Bone marrow (tissue), 2 donors: ENCODE results near the gene TIMM29.
A peak's percentile ranks its signal among the peaks of the same experiment; 100 is the strongest.

Source experiments
- DNase-seq, 2 donors: peaks; one replicate each; lab custom pipeline; 2025; lab: John Stamatoyannopoulos, UW

Gene TIMM29

DNA sequence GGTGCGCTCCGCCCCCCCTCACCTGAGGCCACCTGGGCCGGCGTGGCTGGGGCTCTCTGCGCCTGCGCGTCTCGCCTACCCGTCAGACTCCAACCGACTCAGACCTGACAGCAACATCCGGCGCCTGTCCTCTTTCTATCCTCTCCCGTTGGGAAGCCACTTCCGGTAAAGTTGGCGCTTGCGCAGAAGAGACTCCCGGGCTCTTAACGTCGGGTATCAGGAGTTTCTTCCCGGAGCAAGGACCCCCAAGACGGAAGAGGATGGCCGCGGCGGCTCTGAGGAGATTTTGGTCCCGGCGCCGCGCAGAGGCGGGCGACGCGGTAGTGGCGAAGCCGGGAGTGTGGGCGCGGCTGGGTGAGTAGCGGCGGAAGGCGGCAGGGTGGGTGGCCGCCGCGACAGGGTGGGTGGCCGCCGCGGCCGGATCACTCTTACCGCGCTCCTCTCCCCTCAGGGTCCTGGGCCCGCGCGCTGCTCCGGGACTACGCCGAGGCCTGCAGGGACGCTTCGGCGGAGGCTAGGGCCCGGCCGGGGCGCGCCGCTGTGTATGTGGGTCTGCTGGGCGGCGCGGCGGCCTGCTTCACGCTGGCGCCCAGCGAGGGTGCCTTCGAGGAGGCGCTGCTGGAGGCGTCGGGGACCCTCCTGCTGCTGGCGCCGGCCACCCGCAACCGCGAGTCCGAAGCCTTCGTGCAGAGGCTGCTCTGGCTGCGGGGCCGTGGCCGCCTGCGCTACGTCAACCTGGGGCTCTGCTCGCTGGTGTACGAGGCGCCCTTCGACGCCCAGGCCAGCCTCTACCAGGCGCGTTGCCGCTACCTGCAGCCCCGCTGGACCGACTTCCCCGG lies at the start of gene TIMM29, which contains the start of gene YIPF2:
Gene TIMM29 (plus strand): TSS at position 249 of the 839 bp plus-strand sequence. CDS start 12 bp downstream, at position 261.
Gene YIPF2 (minus strand): TSS at position 77 of the 839 bp plus-strand sequence. CDS start 229 bp downstream, outside the sequence.
- DNase-seq = peak; percentile 69 to 91

DNA sequence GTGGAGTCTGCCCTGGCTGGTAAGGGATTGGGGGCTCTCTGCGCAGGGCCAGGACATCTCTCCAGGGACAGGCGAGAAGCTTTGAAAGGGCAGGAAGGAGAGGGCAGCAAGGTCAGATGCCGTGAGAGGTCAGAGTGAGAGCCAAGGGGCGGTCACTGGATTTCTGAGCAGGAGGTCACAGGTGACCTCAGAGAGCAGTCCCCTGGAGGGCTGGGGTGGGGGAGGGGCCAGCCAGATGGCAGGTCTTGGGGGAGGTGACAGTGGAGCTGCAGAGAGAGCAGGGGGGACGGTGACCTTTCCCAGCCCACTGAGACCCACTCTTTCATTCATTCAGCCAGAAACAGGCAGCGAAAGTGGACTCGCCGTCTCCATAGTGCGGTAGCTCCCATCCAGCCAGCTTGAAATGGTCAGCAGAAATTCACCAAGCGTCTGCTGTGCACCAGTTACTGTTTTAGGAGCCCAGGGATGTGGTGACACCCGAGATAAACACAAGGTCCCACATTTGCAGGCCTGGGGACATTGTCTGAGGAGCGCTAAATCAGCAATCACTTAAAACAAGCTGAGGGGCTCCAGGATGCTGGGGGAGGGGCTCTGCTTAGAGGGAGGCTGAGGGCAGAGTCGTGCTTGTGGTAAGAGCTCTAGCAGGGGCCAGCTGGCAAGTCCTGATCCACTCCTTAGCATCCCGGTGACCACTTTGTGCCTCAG lies 47.1 kb upstream of the TIMM29 start:
- DNase-seq = no peak

DNA sequence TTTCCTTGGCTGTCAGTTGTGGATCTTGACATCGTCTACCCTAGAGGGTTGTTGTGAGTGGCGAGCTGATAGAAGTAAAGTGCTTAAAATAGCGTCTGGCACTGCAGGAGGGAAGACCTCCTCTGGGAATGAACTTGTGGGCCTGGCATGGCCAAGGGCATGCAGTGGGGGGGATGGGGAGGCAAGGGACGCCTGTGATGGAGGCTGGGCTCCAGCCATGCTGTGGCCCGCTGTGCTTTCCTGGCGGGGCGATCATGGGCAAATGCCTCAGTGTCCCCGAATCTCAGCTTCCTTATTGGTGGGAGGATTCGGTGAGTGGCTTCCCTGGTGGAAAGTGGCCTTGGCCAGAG lies 46.5 kb upstream of the TIMM29 start:
- DNase-seq = no peak

DNA sequence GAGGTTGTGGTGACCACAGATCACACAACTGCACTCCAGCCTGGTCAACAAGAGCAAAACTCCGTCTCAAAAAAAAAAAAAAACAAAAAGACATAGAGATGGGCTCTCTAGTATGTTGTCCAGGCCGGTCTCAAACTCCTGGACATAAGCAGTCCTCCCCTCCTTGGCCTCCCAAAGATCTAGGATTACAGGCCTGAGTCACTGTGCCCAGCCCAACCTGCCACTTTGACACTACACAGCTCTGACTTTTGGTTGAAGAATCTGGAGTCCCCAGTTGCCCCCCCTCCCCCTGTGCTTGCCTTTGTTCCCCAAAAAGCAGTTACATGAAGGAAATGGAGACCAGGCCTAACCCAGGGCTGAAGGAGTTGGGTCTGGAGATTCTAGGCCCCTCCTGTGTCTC lies 44.3 kb upstream of the TIMM29 start:
- DNase-seq = no peak

DNA sequence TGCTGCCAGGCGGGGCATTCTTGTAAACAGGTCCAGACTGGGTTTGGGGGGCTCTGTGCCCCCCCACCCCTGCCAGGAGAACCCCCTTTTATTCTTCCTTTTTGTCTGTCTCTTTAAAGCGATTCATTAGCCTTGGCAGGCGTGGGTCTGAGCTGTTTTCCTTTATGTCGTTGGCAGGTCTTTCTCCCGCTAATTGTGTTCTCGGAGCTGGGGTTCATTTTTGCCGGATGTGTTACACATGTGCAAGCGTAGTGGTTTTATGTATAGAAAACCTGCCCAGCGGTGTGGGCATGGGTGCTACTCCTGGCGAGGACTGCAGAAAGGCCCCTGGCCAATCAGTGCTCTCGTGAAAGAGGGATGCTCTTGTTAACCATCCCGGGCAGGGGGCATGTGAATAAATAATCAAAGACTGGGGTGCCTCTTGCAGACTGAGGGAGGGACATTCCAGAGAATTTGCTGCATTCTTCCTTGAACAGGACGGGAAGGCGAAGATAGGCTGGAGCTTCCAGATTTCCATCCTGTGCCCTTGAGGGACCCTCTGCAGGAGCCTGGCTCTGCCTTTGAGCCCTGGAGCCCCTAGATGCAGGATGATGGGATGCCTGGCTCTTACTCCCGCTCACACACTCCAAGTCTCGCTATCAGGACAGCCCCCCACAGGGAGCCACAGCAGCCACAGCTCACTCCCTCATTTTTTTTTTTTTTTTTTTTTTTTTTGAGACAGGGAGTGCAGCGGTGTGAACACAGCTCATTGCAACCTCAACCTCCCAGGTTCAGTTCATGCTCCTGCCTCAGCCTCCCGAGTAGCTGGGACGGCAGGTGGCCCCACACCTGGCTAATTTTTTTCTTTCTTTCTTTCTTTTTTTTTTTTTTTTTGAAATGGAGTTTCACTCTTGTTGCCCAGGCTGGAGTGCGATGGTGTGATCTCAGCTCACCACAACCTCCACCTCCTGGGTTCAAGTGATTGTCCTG lies 43.1 kb upstream of the TIMM29 start:
- DNase-seq = no peak

DNA sequence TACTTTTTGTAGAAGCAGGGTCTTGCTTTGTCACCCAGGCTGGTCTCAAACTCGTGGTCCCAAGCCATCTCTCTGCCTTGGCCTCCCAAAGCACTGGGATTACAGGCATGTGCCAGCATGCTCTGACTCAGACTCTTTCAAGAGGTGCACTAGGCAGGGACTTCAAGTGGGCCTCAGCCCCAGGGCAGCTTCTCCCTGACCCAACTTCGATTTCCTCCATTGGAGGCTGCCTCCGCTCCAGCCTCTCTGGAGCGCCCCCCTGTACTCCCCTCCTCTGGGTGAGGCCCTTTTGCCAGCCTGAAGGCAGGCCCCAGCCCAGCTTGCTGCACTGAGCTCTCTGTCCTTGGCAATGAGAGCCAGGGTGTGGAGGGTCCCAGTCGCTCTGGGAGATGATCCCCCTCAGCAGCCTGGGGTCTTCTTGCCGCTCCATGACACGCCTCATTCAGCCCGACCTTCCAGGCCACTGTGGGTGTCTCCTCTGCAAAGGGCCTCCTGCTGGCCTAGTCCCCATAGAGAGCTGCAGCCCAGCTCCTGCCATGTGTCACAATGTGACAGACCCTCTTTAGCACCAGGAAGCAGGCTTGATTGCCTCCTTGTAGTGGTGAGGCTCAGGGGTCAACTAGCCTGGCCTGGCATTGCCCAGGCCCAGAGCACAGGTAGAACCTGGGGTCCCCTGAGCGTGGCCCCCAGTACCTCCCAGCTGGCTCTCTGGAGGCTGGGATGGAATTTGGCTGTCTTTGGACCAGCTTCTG lies 40.8 kb upstream of the TIMM29 start:
- DNase-seq = no peak

DNA sequence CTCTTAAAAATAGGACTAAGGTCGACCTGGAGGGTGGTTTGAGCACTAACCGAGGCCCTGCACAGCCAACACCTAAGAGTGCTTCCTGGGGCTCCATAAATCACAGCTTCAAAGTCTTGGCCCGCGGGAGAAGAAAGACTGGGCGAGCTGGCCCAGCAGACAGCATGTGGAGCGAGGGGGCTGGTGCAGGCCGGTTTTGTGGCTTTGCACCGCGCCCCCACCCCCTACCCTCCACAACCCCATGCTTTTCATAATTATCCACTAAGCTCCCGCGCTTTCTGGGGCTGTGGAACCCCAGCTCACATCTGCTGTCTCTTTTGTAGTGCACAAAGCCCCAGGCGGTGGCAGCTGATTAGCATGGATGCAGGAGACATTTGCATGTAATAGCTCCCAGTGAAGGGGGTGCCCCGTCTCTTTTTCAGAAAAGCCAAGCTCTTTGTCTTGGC lies 40.2 kb upstream of the TIMM29 start:
- no peak for DNase-seq

DNA sequence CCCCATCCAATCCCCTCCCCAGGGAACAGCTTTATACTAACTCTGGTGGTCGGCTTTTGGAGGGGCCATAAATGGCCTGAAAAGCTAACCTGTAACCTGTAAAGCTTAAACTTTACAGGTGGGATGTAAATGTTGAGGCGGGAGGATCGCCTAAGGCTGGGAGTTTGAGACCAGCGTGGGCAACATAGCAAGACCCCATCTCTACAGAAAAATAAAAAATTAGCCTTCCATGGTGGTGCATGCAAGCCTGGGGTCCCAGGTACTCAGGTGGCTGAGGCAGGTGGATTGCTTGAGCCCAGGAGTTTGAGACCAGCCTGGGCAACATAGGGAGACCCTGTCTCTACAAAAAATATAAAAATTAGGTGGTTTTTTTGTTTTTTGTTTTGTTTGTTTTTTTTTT lies 38.7 kb upstream of the TIMM29 start:
- DNase-seq = no peak

DNA sequence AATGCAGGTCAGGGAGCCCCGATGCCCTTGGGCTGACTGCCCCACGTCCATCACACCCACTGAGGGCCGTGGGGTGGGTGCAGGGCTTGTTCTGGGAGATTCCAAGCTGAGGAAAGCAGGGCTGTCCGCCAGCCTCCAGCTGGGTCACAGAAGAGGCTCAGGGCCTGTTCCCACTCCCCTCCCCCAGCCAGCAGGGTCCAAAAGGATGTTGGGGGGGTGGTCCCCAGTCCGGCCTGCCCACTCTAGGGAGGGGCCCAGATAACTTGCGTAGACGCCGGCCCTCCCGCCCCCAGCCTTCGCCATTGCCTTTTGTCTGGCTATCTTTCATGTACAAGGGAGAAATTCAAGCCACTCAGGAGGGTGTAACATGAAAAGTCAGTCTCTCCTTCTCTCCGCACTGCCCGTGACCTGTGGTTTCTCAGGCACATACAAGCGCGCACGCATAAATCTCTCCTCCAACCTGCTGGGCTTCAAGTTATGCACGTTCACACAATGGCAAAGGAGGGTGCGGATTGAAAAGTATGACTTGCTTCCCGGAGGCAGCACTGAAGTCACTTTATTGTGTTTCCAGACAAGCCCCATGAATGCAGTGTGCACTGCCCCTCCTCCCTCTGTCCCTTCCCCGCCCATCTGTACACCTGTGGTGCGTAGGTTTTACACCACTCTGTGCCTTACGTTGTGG lies 37.1 kb upstream of the TIMM29 start:
- no peak for DNase-seq

DNA sequence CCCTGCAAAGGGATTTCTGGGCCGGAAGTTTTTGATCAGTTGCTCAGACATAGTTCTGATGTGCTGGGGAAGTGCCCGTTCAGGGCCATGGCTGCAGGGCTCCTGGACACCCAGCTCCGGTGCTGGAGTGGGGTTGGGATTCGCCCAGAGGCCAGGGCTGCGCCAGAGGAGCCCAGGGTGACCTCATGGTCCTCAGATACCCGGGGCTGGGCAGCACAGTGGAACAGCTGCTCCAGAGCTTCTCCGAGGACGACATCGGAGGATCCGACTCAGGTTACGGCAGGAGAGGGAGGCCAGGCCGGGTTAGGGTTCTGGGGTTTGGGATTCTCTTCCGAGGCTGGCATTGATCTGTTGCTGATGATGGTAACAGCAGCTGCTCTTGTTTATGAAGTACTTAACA lies 36.4 kb upstream of the TIMM29 start:
- DNase-seq = no peak

DNA sequence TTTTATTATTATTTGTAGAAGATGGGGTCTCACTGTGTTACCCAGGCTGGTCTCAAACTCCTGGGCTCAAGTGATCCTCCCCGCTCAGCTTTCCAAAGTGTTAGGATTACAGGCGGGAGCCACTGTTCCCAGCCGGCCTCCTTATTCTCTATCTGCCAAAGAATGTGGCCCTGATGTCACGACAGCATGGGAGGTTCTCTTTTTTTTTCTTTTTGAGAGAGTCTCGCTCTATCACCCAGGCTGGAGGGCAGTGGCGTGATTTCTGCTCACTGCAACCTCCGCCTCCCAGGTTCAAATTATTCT lies 33.7 kb upstream of the TIMM29 start:
- DNase-seq = no peak

DNA sequence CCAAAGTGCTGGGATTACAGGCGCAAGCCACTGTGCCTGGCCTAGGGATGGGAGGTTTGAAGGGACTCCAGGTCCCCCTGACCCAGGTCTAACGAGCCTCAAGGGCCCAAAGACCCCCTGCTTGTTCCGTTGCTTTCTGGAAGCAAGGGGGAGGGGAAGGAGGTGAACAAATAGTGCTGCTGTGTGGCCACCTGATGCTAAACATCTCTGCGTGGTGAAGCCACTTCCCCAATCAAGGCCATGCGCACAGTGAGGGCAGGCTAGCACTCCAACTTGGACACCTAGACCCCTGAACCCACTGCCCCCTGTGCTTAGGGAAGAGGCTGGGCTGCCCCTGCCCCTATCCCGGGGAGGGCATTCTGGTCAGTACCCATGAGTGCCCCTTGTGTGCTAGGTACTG lies 33.2 kb upstream of the TIMM29 start:
- no peak for DNase-seq

DNA sequence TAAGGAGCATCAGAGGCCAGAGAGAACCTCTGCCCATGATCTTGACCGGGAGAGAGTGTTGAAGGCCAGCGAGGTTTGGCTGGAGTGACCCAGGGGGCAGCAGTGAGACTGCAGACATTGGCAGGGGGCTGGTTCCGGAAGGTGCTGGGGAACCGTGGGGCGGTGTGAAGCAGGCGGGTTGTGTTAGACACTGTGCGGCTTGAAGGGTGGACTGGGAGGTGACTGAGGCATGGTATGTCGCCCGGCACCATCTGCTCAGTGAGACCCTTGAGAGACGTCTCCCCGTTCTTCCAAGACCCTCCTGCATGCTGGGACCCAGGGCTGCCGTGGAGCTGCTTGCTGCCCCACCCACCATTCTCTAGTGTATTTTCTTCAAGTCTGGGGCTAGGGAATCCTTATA lies 32.7 kb upstream of the TIMM29 start:
- no peak for DNase-seq

DNA sequence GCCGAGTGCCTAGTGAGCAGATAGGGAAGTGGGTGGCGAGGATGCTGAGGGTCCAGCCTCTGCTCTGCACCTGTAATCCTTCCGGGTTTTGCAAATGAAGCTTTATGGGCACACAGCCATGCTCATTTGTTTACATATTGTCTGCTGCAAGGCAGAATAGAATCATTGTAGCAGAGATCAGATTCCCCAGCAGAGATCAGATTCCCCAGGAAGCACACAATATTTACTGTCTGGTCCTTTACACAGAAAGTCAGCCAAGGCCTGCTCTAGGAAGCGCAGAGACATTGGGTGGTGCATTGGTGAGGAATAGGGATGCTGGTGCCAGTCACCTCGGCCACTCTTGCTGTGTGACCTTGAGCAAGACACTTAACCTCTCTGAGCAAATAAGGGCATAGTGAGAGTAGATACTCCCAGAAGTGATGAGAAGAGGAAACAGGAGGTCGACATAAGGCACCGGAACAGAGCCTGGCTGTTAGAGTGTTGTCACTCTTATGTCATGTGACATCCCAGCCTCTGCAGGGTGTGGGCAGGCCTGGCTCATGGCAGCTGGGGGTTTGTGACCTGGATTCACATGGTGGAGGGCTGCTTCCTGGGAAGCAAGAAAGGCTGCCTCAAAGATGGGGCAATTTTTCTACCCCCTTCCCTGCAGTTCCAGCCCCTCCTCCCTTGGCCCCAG lies 31.6 kb upstream of the TIMM29 start:
- DNase-seq = no peak

DNA sequence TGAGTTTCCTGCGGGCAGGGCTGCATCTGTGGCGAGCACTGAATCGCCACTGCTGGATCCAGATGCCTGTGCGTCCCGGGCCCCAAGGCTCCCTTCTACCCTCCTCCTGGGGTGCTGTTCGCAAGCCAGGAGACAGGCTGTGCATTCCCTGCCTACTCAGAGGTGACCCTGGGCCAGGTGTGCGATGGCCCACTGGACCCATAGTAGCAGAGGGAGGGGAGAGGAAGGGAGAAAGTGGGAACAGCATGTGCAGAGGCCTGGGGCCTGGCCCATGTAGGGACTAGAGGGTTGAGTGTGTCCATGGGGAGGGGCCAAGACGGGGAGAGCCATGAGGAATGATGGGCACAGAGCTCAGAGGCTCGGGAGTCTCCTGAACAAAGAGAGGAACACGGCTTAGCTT lies 30.0 kb upstream of the TIMM29 start:
- DNase-seq = no peak

DNA sequence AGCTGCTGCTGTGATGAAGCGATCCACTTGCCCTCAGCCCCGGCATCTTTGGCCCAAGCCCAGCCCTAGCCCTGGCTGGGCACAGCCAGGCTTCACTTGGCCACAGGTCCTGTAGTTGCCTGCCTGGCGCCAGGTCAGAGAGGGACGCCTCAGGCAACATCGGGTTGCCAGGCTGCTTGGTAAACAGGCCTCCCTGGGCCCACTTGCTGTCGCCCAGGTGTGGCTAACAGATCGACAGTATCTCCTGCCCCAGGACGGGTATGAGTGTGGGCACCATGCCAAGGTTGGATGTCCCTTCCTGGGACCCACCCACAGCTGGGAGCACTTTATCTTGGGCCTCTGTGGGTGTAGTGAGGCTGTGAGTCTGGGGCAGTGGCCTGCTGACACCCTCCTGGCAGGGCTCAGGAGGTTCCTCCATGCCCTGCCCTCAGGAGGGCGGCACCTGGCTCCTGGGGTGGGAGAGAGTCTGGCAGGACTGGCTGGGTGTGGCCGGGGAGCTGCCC lies 29.4 kb upstream of the TIMM29 start:
- no peak for DNase-seq

DNA sequence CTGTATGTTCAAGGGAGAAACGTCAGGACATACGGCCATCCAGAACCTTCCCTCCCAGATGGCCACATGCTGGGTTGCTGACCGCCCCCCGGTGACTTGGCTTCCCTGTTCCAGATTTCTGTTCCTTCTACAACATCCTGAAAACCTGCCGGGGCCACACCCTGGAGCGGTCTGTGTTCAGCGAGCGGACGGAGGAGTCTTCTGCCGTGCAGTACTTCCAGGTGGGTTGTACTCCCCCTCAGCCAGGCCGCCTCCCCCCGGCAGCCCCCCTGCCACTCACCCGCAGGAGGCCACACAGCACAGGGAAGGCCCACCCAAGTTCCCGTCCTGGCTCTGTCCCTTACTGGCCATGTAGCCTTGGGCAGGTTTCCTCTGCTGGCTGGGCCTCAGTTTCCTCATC lies 20.7 kb upstream of the TIMM29 start:
- DNase-seq = no peak

DNA sequence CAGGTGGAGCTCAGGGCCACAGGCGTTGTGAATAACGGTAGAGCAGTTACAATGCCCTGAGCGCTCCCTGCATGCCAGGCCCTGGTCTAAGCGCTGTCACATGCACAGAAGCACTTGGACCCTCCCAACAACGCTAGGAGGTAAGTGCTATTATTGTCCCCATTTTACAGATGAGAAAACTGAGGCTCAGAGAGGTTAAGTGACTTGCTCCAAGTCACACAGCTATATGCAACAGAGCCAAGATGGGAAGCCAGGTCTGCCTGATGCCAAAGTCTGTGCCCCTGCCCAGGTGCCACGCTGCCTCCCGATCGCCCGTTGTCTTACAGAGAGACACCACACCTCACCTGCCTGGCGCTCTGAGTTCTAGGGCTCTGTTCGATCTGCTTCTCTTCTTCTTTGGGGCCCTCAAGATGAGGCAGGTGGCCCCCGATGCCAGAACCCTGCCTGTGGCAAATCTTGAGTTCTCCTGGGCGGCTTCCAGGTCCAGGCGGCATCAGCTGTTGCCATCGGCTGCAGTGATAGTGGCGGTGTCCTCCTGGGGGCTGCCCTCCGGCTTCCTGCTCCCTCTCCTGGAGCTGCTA lies 20.1 kb upstream of the TIMM29 start:
- DNase-seq = no peak

DNA sequence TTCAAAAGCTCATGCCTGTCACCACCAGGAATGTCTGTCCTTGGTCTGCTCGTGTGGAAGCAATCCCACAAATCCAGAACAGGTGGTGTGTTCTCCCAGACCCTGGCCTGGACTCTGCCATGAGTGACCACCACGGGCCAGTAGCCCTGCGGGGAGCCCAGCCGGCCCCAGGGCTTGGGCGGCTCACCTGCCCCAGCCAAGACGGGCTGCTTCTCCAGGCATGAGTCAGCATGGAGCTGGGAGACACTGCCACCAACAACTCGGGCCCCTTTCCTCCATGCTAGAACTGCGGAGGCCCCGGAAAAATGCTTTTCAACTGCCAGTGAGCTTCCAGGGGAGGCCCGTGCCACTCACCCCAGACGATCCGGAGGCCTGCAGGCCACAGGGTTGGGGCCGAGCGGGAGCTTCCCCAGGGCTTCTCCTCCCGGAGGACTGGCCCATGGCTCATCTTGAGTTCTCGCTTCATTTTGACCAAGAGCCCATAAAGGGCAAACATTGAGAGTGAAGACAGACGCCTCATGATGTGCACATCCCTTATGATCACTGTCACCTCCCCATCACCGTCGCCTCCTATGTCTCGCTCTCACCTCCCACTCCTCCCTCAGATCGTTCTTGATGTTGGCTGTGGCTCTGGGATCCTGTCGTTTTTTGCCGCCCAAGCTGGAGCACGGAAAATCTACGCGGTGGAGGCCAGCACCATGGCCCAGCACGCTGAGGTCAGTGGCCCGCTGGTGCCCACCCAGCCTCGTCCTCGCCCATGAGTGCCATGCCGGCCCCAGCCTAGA lies 16.8 kb upstream of the TIMM29 start:
- no peak for DNase-seq
